HCT116 (cell line): ENCODE results near the gene NEB. TPM values are rescaled to one million over a fixed set of nuclear protein-coding genes. Genes with fewer than 3 reads are reported as not detected.

Experiments used
- ATAC-seq: fragments of 200-7000 bp; cut with Tn5 transposase; 2 replicates; pipeline ENCODE4 v1.9.1; 2020; ENCODE audit warnings: mild to moderate bottlenecking, moderate library complexity
- BruUV-seq: library from RNA; stranded (reverse); fragments of 400-500 nt; replicated peaks from 2 replicates; lab custom pipeline; 2021; lab: Mats Ljungman, UMichigan
- CTCF ChIA-PET: fragments of 300-600 bp; sonication (Branson Sonifier 250); formaldehyde crosslinking; loops from one replicate; lab custom pipeline; 2021; ENCODE audit warnings: antibody characterized with exemption; lab: Charles Lee
- POLR2A ChIA-PET: fragments of 300-600, 350-600 bp; sonication (Branson Sonifier 250); formaldehyde crosslinking; loops from one replicate; lab custom pipeline; 2021; ENCODE audit warnings: antibody characterized with exemption; lab: Charles Lee
- RAD21 ChIA-PET, 2 experiments: fragments of 300-600 bp; sonication (Branson Sonifier 250); formaldehyde crosslinking; loops; one replicate each; lab custom pipeline; 2023; ENCODE audit warnings: low total read pairs in 2 of 2; ENCODE audit not compliant: uncharacterized antibody in 2 of 2, unreplicated experiment in 2 of 2, low non-redundant PET in 1 of 2; lab: Charles Lee
- DNase-seq: peaks from one replicate; pipeline ENCODE4 v3.0.0-alpha.2; 2010; ENCODE audit warnings: low read depth, low spot score
- H2AFZ ChIP-seq: fragments of 200-600 bp; shearing (Covaris generic), sonication (generic); 2 replicates; pipeline ENCODE4 v1.6.1; 2017; ENCODE audit warnings: low read depth, mixed run types, mixed read lengths, antibody characterized with exemption, low read length; ENCODE audit not compliant: poor library complexity, severe bottlenecking
- H3K27ac ChIP-seq: 2 replicates; pipeline ENCODE4 v1.5.1; 2012; ENCODE audit warnings: low read depth, low read length
- H3K27me3 ChIP-seq: fragments of 200-600 bp; sonication (generic); 2 replicates; pipeline ENCODE4 v1.6.1; 2016; ENCODE audit warnings: mixed run types, low read length, mixed read lengths; ENCODE audit not compliant: insufficient read depth
- H3K36me3 ChIP-seq, 2 experiments: fragments of 200-500 bp in 1 of 2; fragments of 200-600 bp in 1 of 2; sonication (Bioruptor generic) in 1 of 2; sonication (generic) in 1 of 2; 2 replicates each; pipeline versions ENCODE4 v1.5.1 to v1.6.1; 2014 to 2016; ENCODE audit warnings: low read length in 2 of 2, inconsistent platforms in 1 of 2, mixed read lengths in 1 of 2, mixed run types in 1 of 2; ENCODE audit not compliant: insufficient read depth in 2 of 2, control insufficient read depth in 1 of 2
- H3K4me1 ChIP-seq, 2 experiments: fragments of 200-600 bp in 1 of 2; sonication (generic) in 1 of 2; 2 replicates each; pipeline versions ENCODE4 v1.5.1 to v1.6.1; 2012 to 2017; ENCODE audit warnings: low read length in 2 of 2, inconsistent platforms in 1 of 2, mild to moderate bottlenecking in 1 of 2, mixed read lengths in 1 of 2, mixed run types in 1 of 2, moderate library complexity in 1 of 2; ENCODE audit not compliant: insufficient read depth in 2 of 2, control insufficient read depth in 1 of 2
- H3K4me2 ChIP-seq: fragments of 200-600 bp; sonication (generic); 2 replicates; pipeline ENCODE4 v1.6.1; 2017; ENCODE audit warnings: mixed run types, low read length, mixed read lengths
- H3K4me3 ChIP-seq, 2 experiments: fragments of 200-600 bp in 1 of 2; sonication (generic) in 1 of 2; replicated peaks in 1 of 2; 2 replicates each; pipeline ENCODE4 v1.5.1; 2011 to 2016; ENCODE audit warnings: low read length in 2 of 2, control low read depth in 1 of 2, low read depth in 1 of 2, mild to moderate bottlenecking in 1 of 2, mixed read lengths in 1 of 2, mixed run types in 1 of 2
- H3K79me2 ChIP-seq: fragments of 200-600 bp; sonication (generic); 2 replicates; pipeline ENCODE4 v1.6.1; 2017; ENCODE audit warnings: mild to moderate bottlenecking, mixed run types, low read length, moderate library complexity, mixed read lengths; ENCODE audit not compliant: insufficient read depth
- H3K9ac ChIP-seq: fragments of 200-600 bp; sonication (generic); 2 replicates; pipeline ENCODE4 v1.6.1; 2016; ENCODE audit warnings: low read length, mixed read lengths
- H3K9me2 ChIP-seq: fragments of 200-600 bp; sonication (generic), shearing (Covaris generic); 2 replicates; pipeline ENCODE4 v1.6.1; 2017; ENCODE audit warnings: mixed run types, mild to moderate bottlenecking, moderate library complexity; ENCODE audit not compliant: insufficient read depth
- H3K9me3 ChIP-seq, 2 experiments: fragments of 200-500 bp in 1 of 2; fragments of 200-600 bp in 1 of 2; sonication (Bioruptor generic) in 1 of 2; sonication (generic) in 1 of 2; 2 replicates each; pipeline ENCODE4 v1.6.1; 2014 to 2017; ENCODE audit warnings: low read length in 2 of 2, mixed read lengths in 2 of 2, inconsistent platforms in 1 of 2, low read depth in 1 of 2, mild to moderate bottlenecking in 1 of 2, mixed run types in 1 of 2, moderate library complexity in 1 of 2; ENCODE audit not compliant: control insufficient read depth in 1 of 2, insufficient read depth in 1 of 2
- H4K20me1 ChIP-seq: fragments of 200-600 bp; sonication (generic), shearing (Covaris generic); 2 replicates; pipeline ENCODE4 v1.6.1; 2017; ENCODE audit warnings: mixed run types, mild to moderate bottlenecking, moderate library complexity; ENCODE audit not compliant: insufficient read depth
- ATF3 ChIP-seq: IDR thresholded peaks from 2 replicates; pipeline ENCODE4 v1.6.1; 2012
- CTCF ChIP-seq, 3 experiments: fragments of 200-600 bp in 1 of 3; sonication (generic) in 1 of 3; IDR thresholded peaks in 2 of 3; conservative IDR thresholded peaks in 1 of 3; 2 replicates each; pipeline ENCODE4 v1.5.1; 2012 to 2017; ENCODE audit warnings: low read depth in 2 of 3, low read length in 2 of 3, antibody characterized with exemption in 1 of 3, borderline replicate concordance in 1 of 3, control low read depth in 1 of 3, mild to moderate bottlenecking in 1 of 3, mixed read lengths in 1 of 3, mixed run types in 1 of 3, moderate library complexity in 1 of 3; ENCODE audit not compliant: insufficient read depth in 1 of 3
- EGR1 ChIP-seq: IDR thresholded peaks from 2 replicates; pipeline ENCODE4 v1.6.1; 2012; ENCODE audit warnings: low read depth
- ELF1 ChIP-seq: IDR thresholded peaks from 2 replicates; pipeline ENCODE4 v1.6.1; 2012; ENCODE audit warnings: low read depth, borderline replicate concordance
- EZH2 ChIP-seq: fragments of 200-600 bp; sonication (generic); IDR thresholded peaks from 2 replicates; pipeline ENCODE4 v1.6.1; 2017; ENCODE audit warnings: antibody characterized with exemption, mixed run types
- EZH2phosphoT487 ChIP-seq: fragments of 200-600 bp; IDR thresholded peaks from 2 replicates; pipeline ENCODE4 v1.6.1; 2018; ENCODE audit warnings: antibody characterized with exemption, borderline replicate concordance
- JUND ChIP-seq: IDR thresholded peaks from 2 replicates; pipeline ENCODE4 v1.6.1; 2012
- POLR2AphosphoS5 ChIP-seq: IDR thresholded peaks from 2 replicates; pipeline ENCODE4 v1.6.1; 2011; ENCODE audit warnings: mild to moderate bottlenecking, low read depth, low read length, moderate library complexity
- RAD21 ChIP-seq: IDR thresholded peaks from 2 replicates; pipeline ENCODE4 v1.6.1; 2012; ENCODE audit warnings: low read depth, mild to moderate bottlenecking
- YY1 ChIP-seq: IDR thresholded peaks from 2 replicates; pipeline ENCODE4 v1.6.1; 2011; ENCODE audit warnings: low read length, low read depth, moderate library complexity, mild to moderate bottlenecking; ENCODE audit not compliant: insufficient replicate concordance; ENCODE audit errors: extremely low read depth
- ZFX ChIP-seq: fragments of 450-650 bp; IDR thresholded peaks from 2 replicates; pipeline ENCODE4 v1.6.1; 2017
- intact Hi-C: fragments of 100-400 bp; cut with micrococcal nuclease; formaldehyde crosslinking; loops from 2 replicates; pipeline ENCODE4 v1.10.0; 2022
- total RNA-seq: library from RNA; stranded (reverse); gene quantifications from one replicate; pipeline ENCODE4 v1.2.1, GENCODE V29; 2021; ENCODE audit not compliant: unreplicated experiment
- TF ChIP-seq, protein P1 (sequence below): IDR thresholded peaks from 2 replicates; pipeline ENCODE4 v1.6.1; 2011; ENCODE audit warnings: mild to moderate bottlenecking, low read length, moderate library complexity; ENCODE audit not compliant: insufficient replicate concordance; ENCODE audit errors: extremely low read depth

NEB gene
- total RNA-seq, 1 experiment from 2014 or later = 0.34 TPM

DNA sequence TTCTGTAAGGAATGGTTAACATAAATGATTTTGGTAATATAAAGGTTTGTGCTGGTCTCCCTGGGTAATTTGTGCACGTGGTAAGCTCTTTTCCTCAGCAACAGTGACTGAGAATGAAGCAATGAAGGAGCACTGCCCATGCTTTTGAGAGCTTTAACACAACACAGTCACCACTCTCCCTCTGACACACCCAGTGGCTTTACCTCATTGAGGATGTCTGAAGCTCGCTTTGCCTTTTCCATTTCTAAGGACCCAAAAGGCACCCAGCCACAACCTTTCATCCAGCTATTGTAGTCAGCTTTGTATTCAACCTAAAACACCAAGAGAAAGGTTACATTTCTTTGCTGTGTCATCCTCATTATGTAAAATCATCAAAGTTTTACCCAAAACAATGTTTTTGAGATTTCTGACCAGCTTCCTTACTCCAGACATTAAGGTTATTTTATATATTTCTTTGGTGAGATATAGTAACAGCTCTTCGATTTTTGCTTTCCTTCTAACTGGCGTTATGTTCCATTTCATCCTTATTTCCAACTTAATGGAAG lies 51.7 kb downstream of the NEB start:
- CTCF ChIA-PET = no interaction called here
- Histone ChIP-seq H3K9me2 (no peaks in the 10 kb centered on the region), H2AFZ (no peak overlapping the region), H3K27me3 (no peaks in the 10 kb centered on the region), H3K9me3 (no peaks in the 10 kb centered on the region), H3K4me3 (no peak overlapping the region), H3K27ac (no peak overlapping the region), H3K79me2 (no peaks in the 10 kb centered on the region), H3K9ac (no peak overlapping the region), H3K4me2 (no peak overlapping the region), H3K4me1 (no peaks in the 10 kb centered on the region), H3K36me3 (no peaks in the 10 kb centered on the region), H4K20me1 (no peaks in the 10 kb centered on the region)
- no peak for ATAC-seq
- POLR2A ChIA-PET = no interaction called here
- RAD21 ChIA-PET = no interaction called here
- no TSS peak for BruUV-seq
- DNase-seq = no peak
- TF ChIP-seq CTCF (IDR thresholded peaks at IDR 0.05 in 2 of 3, conservative IDR thresholded peaks at IDR 0.05 in 1 of 3; ENCODE audit: borderline replicate concordance in 1 of 3, insufficient read depth in 1 of 3, low read depth in 2 of 3, low read length in 2 of 3) (no peak), POLR2AphosphoS5 (no peak), YY1 (no peak), ELF1 (no peak), EGR1 (no peak), JUND (no peak), RAD21 (no peak), EZH2phosphoT487 (no peak), EZH2 (no peak), ATF3 (no peak), ZFX (no peak)
- TF ChIP-seq, protein P1, sequence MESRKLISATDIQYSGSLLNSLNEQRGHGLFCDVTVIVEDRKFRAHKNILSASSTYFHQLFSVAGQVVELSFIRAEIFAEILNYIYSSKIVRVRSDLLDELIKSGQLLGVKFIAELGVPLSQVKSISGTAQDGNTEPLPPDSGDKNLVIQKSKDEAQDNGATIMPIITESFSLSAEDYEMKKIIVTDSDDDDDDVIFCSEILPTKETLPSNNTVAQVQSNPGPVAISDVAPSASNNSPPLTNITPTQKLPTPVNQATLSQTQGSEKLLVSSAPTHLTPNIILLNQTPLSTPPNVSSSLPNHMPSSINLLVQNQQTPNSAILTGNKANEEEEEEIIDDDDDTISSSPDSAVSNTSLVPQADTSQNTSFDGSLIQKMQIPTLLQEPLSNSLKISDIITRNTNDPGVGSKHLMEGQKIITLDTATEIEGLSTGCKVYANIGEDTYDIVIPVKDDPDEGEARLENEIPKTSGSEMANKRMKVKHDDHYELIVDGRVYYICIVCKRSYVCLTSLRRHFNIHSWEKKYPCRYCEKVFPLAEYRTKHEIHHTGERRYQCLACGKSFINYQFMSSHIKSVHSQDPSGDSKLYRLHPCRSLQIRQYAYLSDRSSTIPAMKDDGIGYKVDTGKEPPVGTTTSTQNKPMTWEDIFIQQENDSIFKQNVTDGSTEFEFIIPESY = no peak
- intact Hi-C loops = no loop called here
